ENCODE measurements around the gene GRB10. TPM values are rescaled to one million over a fixed set of nuclear protein-coding genes. Genes with fewer than 3 reads are reported as not detected.

Gene GRB10
- total RNA-seq, 1 donor from 2014 or later = 58.3 TPM

- no peak for DNase-seq
These were observed 63.8 kb downstream of the GRB10 start for GRCh38 chr7:50718876-50719275.

GRCh38 chr7:50718311-50718710 lies 64.4 kb downstream of the GRB10 start:
- DNase-seq = no peak

GRCh38 chr7:50717181-50717580 lies 65.5 kb downstream of the GRB10 start:
- no peak for DNase-seq

- no peak for DNase-seq
These were observed 67.8 kb downstream of the GRB10 start for GRCh38 chr7:50714857-50715256.

- no peak for DNase-seq
These were observed 69.4 kb downstream of the GRB10 start for GRCh38 chr7:50713123-50713965.

- no peak for DNase-seq
These were observed 70.2 kb downstream of the GRB10 start for GRCh38 chr7:50712252-50713122.

GRCh38 chr7:50711271-50712175 lies 71.2 kb downstream of the GRB10 start:
- DNase-seq = no peak

- no peak for DNase-seq
These were observed 72.1 kb downstream of the GRB10 start for GRCh38 chr7:50710441-50711154.

GRCh38 chr7:50709151-50709550 lies 73.5 kb downstream of the GRB10 start:
- no peak for DNase-seq

GRCh38 chr7:50707236-50708006 lies 75.3 kb downstream of the GRB10 start:
- DNase-seq = no peak

- DNase-seq = no peak
These were observed 76.2 kb downstream of the GRB10 start for GRCh38 chr7:50706469-50706937.

GRCh38 chr7:50704844-50705243 lies 77.9 kb downstream of the GRB10 start:
- DNase-seq = no peak

- no peak for DNase-seq
These were observed 79.0 kb downstream of the GRB10 start for GRCh38 chr7:50703654-50704053.

GRCh38 chr7:50699143-50699542 lies 83.6 kb downstream of the GRB10 start:
- no peak for DNase-seq

- DNase-seq = no peak
These were observed 84.9 kb downstream of the GRB10 start for GRCh38 chr7:50697748-50698147.

- no peak for DNase-seq
These were observed 85.7 kb downstream of the GRB10 start for GRCh38 chr7:50696810-50697582.

- DNase-seq = no peak
These were observed 87.7 kb downstream of the GRB10 start for GRCh38 chr7:50695026-50695425.

GRCh38 chr7:50693455-50694130 lies 89.1 kb downstream of the GRB10 start:
- DNase-seq = no peak

- no peak for DNase-seq
These were observed 92.1 kb downstream of the GRB10 start for GRCh38 chr7:50690541-50691011.
